ENCODE measurements around the gene MYO1D. TPM values are rescaled to one million over a fixed set of nuclear protein-coding genes. Genes with fewer than 3 reads are reported as not detected.
A peak's percentile ranks its signal among the peaks of the same experiment; 100 is the strongest.

The MYO1D gene
- total RNA-seq, 2 experiments from 2014 or later = 8.4 to 12.2 TPM

GRCh38 chr17:32590974-32591373 is 285.9 kb downstream of the MYO1D start:
- no peak for ATAC-seq
- CTCF ChIA-PET = interaction anchor here (1.0 to 1.5 kb wide), 3 partner anchors 10 to 92 kb away, joined by 3 to 4 read pairs (median 3); no protein-coding TSS in a partner anchor
- no peak for DNase-seq
- H3K27ac Mint-ChIP-seq = no peak overlapping the region
- H3K27me3 Mint-ChIP-seq = no peaks in the 10 kb centered on the region
- H3K4me1 Mint-ChIP-seq = peaks cover 14% of the 10 kb centered on the region
- no peaks in the 10 kb centered on the region for H3K9me3 Mint-ChIP-seq (ENCODE audit: low read depth)
- H3K4me3 Mint-ChIP-seq = no peak overlapping the region
- no peaks in the 10 kb centered on the region for H3K36me3 Mint-ChIP-seq

- Mint-ChIP-seq H3K36me3 (peaks cover 2% of the 10 kb centered on the region), H3K4me1 (no peaks in the 10 kb centered on the region), H3K9me3 (ENCODE audit: low read depth) (no peaks in the 10 kb centered on the region), H3K4me3 (no peak overlapping the region), H3K27ac (no peak overlapping the region), H3K27me3 (no peaks in the 10 kb centered on the region)
- DNase-seq (no peak), ATAC-seq (no peak)
- CTCF ChIA-PET = interaction anchor here (1.2 kb wide), 1 partner anchor 33 kb away, joined by 4 read pairs; no protein-coding TSS in a partner anchor
These were observed 287.9 kb downstream of the MYO1D start for GRCh38 chr17:32588982-32589381.

- no peak overlapping the region for H3K4me3 Mint-ChIP-seq
- H3K27me3 Mint-ChIP-seq = no peaks in the 10 kb centered on the region
These were observed 288.8 kb downstream of the MYO1D start for GRCh38 chr17:32588135-32588534.

GRCh38 chr17:32586666-32587065 is 290.3 kb downstream of the MYO1D start:
- Mint-ChIP-seq H3K36me3 (peaks cover 13% of the 10 kb centered on the region), H3K27ac (no peak overlapping the region), H3K4me3 (no peak overlapping the region), H3K9me3 (ENCODE audit: low read depth) (peaks cover 8% of the 10 kb centered on the region), H3K4me1 (no peaks in the 10 kb centered on the region), H3K27me3 (peaks cover 4% of the 10 kb centered on the region)
- ATAC-seq (no peak), DNase-seq (no peak)
- CTCF ChIA-PET = no interaction called here

More at GRCh38 chr17:32588135-32588534, 288.8 kb downstream of the MYO1D start:
- H3K27ac Mint-ChIP-seq = no peak overlapping the region
- peaks cover 7% of the 10 kb centered on the region for H3K36me3 Mint-ChIP-seq
- no peak for ATAC-seq
- peaks cover 1% of the 10 kb centered on the region for H3K9me3 Mint-ChIP-seq (ENCODE audit: low read depth)
- no peak for DNase-seq
- no peaks in the 10 kb centered on the region for H3K4me1 Mint-ChIP-seq
- CTCF ChIA-PET = interaction anchor here (1.2 to 1.3 kb wide), 2 partner anchors 20 to 33 kb away, joined by 3 to 4 read pairs; no protein-coding TSS in a partner anchor

- DNase-seq = no peak
- Mint-ChIP-seq H3K4me3 (no peak overlapping the region), H3K9me3 (ENCODE audit: low read depth) (peaks cover 12% of the 10 kb centered on the region), H3K36me3 (peaks cover 18% of the 10 kb centered on the region), H3K27me3 (peaks cover 4% of the 10 kb centered on the region), H3K4me1 (no peaks in the 10 kb centered on the region), H3K27ac (no peak overlapping the region)
- no peak for ATAC-seq
- CTCF ChIA-PET = interaction anchor here (1.1 kb wide), 1 partner anchor 61 kb away, joined by 3 read pairs; no protein-coding TSS in a partner anchor
These were observed 292.1 kb downstream of the MYO1D start for GRCh38 chr17:32584792-32585191.

- CTCF ChIA-PET = no interaction called here
- Mint-ChIP-seq H3K27ac (no peak overlapping the region), H3K4me3 (no peak overlapping the region), H3K36me3 (peaks cover 18% of the 10 kb centered on the region), H3K27me3 (peaks cover 4% of the 10 kb centered on the region), H3K4me1 (no peaks in the 10 kb centered on the region), H3K9me3 (ENCODE audit: low read depth) (peaks cover 12% of the 10 kb centered on the region)
- no peak for DNase-seq
- no peak for ATAC-seq
These were observed 293.9 kb downstream of the MYO1D start for GRCh38 chr17:32583053-32583452.

GRCh38 chr17:32575852-32576251 is 301.1 kb downstream of the MYO1D start:
- Mint-ChIP-seq H3K36me3 (peaks cover 3% of the 10 kb centered on the region), H3K27me3 (peaks cover 8% of the 10 kb centered on the region), H3K4me1 (peaks cover 13% of the 10 kb centered on the region), H3K9me3 (ENCODE audit: low read depth) (peaks cover 4% of the 10 kb centered on the region), H3K4me3 (no peak overlapping the region), H3K27ac (no peak overlapping the region)
- CTCF ChIA-PET = interaction anchor here (1.4 kb wide), 1 partner anchor 33 kb away, joined by 4 read pairs; no protein-coding TSS in a partner anchor
- DNase-seq (no peak), ATAC-seq (peak; percentile 55)

GRCh38 chr17:32570081-32570396 is 306.9 kb downstream of the MYO1D start:
- ATAC-seq (no peak), DNase-seq (no peak)
- Mint-ChIP-seq H3K4me3 (no peak overlapping the region), H3K27ac (no peak overlapping the region), H3K4me1 (peaks cover 23% of the 10 kb centered on the region), H3K27me3 (peaks cover 3% of the 10 kb centered on the region), H3K36me3 (no peaks in the 10 kb centered on the region), H3K9me3 (ENCODE audit: low read depth) (no peaks in the 10 kb centered on the region)
- CTCF ChIA-PET = interaction anchor here (1.0 kb wide), 1 partner anchor 86 kb away, joined by 3 read pairs; no protein-coding TSS in a partner anchor

- H3K27me3 Mint-ChIP-seq = peaks cover 3% of the 10 kb centered on the region
- H3K4me1 Mint-ChIP-seq = peaks cover 27% of the 10 kb centered on the region
- H3K9me3 Mint-ChIP-seq (ENCODE audit: low read depth) = no peaks in the 10 kb centered on the region
- CTCF ChIA-PET = interaction anchor here (0.8 to 1.5 kb wide), 4 partner anchors 10 to 126 kb away, joined by 3 to 5 read pairs (median 4); no protein-coding TSS in a partner anchor
- DNase-seq = no peak
- ATAC-seq = no peak
- no peak overlapping the region for H3K4me3 Mint-ChIP-seq
- H3K36me3 Mint-ChIP-seq = no peaks in the 10 kb centered on the region
- H3K27ac Mint-ChIP-seq = no peak overlapping the region
These were observed 307.5 kb downstream of the MYO1D start for GRCh38 chr17:32569171-32570080.

- Mint-ChIP-seq H3K36me3 (no peaks in the 10 kb centered on the region), H3K27me3 (peaks cover 3% of the 10 kb centered on the region), H3K27ac (no peak overlapping the region), H3K4me3 (no peak overlapping the region), H3K4me1 (peaks cover 33% of the 10 kb centered on the region), H3K9me3 (ENCODE audit: low read depth) (no peaks in the 10 kb centered on the region)
- CTCF ChIA-PET = interaction anchor here (0.8 to 1.5 kb wide), 3 partner anchors 9 to 125 kb away, joined by 3 to 5 read pairs (median 5); no protein-coding TSS in a partner anchor
- no peak for DNase-seq
- no peak for ATAC-seq
These were observed 308.2 kb downstream of the MYO1D start for GRCh38 chr17:32568705-32569104.

GRCh38 chr17:32567511-32567910 is 309.4 kb downstream of the MYO1D start:
- CTCF ChIA-PET = no interaction called here
- no peak for DNase-seq
- Mint-ChIP-seq H3K4me1 (peaks cover 33% of the 10 kb centered on the region), H3K9me3 (ENCODE audit: low read depth) (no peaks in the 10 kb centered on the region), H3K36me3 (no peaks in the 10 kb centered on the region), H3K27me3 (peaks cover 3% of the 10 kb centered on the region), H3K4me3 (no peak overlapping the region), H3K27ac (no peak overlapping the region)
- ATAC-seq = no peak

GRCh38 chr17:32567086-32567485 is 309.8 kb downstream of the MYO1D start:
- DNase-seq (no peak), ATAC-seq (no peak)
- H3K4me3 Mint-ChIP-seq = no peak overlapping the region
- no peaks in the 10 kb centered on the region for H3K9me3 Mint-ChIP-seq (ENCODE audit: low read depth)
- H3K27ac Mint-ChIP-seq = no peak overlapping the region
- peaks cover 31% of the 10 kb centered on the region for H3K4me1 Mint-ChIP-seq
- CTCF ChIA-PET = no interaction called here
- H3K27me3 Mint-ChIP-seq = peaks cover under 1% of the 10 kb centered on the region
- no peaks in the 10 kb centered on the region for H3K36me3 Mint-ChIP-seq

- no peaks in the 10 kb centered on the region for H3K27me3 Mint-ChIP-seq
- no peak for ATAC-seq
- H3K4me1 Mint-ChIP-seq = peaks cover 31% of the 10 kb centered on the region
- H3K27ac Mint-ChIP-seq = no peak overlapping the region
- no peaks in the 10 kb centered on the region for H3K36me3 Mint-ChIP-seq
- CTCF ChIA-PET = no interaction called here
- DNase-seq = no peak
- H3K9me3 Mint-ChIP-seq (ENCODE audit: low read depth) = no peaks in the 10 kb centered on the region
- H3K4me3 Mint-ChIP-seq = no peak overlapping the region
These were observed 310.6 kb downstream of the MYO1D start for GRCh38 chr17:32566303-32566702.

- peaks cover 25% of the 10 kb centered on the region for H3K4me1 Mint-ChIP-seq
- no peaks in the 10 kb centered on the region for H3K9me3 Mint-ChIP-seq (ENCODE audit: low read depth)
- CTCF ChIA-PET = no interaction called here
- no peak overlapping the region for H3K4me3 Mint-ChIP-seq
- ATAC-seq = no peak
- no peak overlapping the region for H3K27ac Mint-ChIP-seq
- H3K36me3 Mint-ChIP-seq = no peaks in the 10 kb centered on the region
- H3K27me3 Mint-ChIP-seq = no peaks in the 10 kb centered on the region
- no peak for DNase-seq
These were observed 311.5 kb downstream of the MYO1D start for GRCh38 chr17:32565401-32565800.
